Cardiac muscle cell (in vitro differentiated cells and primary cell): Measurements from ENCODE around the gene MKRN2. TPM values are rescaled to one million over a fixed set of nuclear protein-coding genes. Genes with fewer than 3 reads are reported as not detected.

Experiments used
- DNase-seq, 2 donors: peaks; one replicate each; pipeline versions ENCODE4 v3.0.0 to v3.0.0-alpha.2; 2010 to 2017; ENCODE audit warnings: low read depth in 1 of 2, low spot score in 1 of 2
- H3K27ac ChIP-seq: fragments of 200-600 bp; sonication (generic); 2 replicates; pipeline ENCODE4 v1.5.1; 2016
- H3K27me3 ChIP-seq: fragments of 200-600 bp; sonication (generic); 2 replicates; pipeline ENCODE4 v1.6.0; 2016; ENCODE audit warnings: control low read depth
- H3K36me3 ChIP-seq: fragments of 200-600 bp; sonication (generic); 2 replicates; pipeline ENCODE4 v1.5.1; 2016; ENCODE audit warnings: control low read depth
- H3K4me1 ChIP-seq: fragments of 200-600 bp; sonication (generic); 2 replicates; pipeline ENCODE4 v1.8.1; 2017; ENCODE audit warnings: low read depth, mild to moderate bottlenecking, mixed run types
- H3K4me3 ChIP-seq: fragments of 200-600 bp; sonication (generic); 2 replicates; pipeline ENCODE4 v1.5.1; 2016; ENCODE audit warnings: mild to moderate bottlenecking
- H3K9me3 ChIP-seq: fragments of 200-600 bp; sonication (generic); 2 replicates; pipeline ENCODE4 v1.5.1; 2017; ENCODE audit warnings: low read depth, mild to moderate bottlenecking, control low read depth
- polyA plus RNA-seq: library from polyadenylated mRNA; unstranded; fragments of >200 nt; fragmentation: Nextera tagmentation; extraction: Ambion mirVana; gene quantifications from 2 replicates; pipeline ENCODE4 v1.2.1, GENCODE V29; 2016
- total RNA-seq: library from RNA; depleted of rRNA; stranded (reverse); fragments of >200 nt; gene quantifications from 2 replicates; pipeline ENCODE4 v1.2.3, GENCODE V29; 2016
- TF ChIP-seq, protein P1 (sequence below): IDR thresholded peaks from 2 replicates; pipeline ENCODE4 v1.5.1; 2012; ENCODE audit warnings: low read depth, mild to moderate bottlenecking, low read length

The MKRN2 gene
- total and polyA plus RNA-seq, 2 experiments from 2014 or later: 44.7 to 51.5 TPM

DNA sequence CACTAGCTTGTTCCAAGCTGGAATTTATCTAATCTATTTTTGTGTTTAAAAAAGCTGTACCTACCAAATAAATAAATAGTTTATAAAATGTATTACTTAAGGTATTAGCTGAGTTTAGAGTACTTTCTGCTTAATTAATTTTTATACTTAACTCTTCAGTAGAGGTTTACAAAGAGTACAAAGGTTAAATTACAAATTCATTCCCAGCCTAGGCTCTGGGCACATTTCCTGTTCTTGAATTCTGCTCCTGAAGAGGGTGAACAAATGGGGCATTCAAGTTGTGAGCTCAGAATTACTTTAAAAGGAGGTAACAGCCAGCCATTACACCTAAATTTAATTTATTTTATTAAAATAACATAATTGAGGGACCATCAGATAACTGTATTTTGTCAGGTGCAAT, 26.4 kb downstream of the MKRN2 start:
- Histone ChIP-seq H3K4me1 (peaks cover 12% of the 10 kb centered on the region), H3K27me3 (no peaks in the 10 kb centered on the region), H3K9me3 (no peaks in the 10 kb centered on the region), H3K27ac (peak overlapping the region; percentile 70), H3K36me3 (peaks cover 59% of the 10 kb centered on the region), H3K4me3 (no peak overlapping the region)
- TF ChIP-seq, protein P1, sequence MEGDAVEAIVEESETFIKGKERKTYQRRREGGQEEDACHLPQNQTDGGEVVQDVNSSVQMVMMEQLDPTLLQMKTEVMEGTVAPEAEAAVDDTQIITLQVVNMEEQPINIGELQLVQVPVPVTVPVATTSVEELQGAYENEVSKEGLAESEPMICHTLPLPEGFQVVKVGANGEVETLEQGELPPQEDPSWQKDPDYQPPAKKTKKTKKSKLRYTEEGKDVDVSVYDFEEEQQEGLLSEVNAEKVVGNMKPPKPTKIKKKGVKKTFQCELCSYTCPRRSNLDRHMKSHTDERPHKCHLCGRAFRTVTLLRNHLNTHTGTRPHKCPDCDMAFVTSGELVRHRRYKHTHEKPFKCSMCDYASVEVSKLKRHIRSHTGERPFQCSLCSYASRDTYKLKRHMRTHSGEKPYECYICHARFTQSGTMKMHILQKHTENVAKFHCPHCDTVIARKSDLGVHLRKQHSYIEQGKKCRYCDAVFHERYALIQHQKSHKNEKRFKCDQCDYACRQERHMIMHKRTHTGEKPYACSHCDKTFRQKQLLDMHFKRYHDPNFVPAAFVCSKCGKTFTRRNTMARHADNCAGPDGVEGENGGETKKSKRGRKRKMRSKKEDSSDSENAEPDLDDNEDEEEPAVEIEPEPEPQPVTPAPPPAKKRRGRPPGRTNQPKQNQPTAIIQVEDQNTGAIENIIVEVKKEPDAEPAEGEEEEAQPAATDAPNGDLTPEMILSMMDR: no peak
- no peak for DNase-seq

DNA sequence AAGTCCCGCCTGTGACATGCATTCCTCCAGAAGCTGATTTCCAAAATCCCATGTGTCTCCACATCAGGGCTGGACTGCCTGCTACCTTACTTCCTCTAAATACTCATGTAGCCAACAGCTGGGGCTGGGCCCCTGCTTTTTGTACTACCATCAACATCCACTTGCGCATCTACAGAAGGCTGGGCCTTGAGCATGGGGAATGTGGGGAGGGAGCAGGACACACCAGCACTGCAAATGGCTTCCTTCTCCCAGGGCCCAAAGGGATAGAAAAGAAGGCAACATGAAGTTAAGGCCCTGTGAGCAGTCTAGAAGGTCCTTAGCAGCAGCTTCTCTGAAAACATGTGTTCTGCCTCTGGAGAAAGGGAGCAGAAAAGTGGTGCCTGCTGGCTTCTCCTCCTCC, 27.2 kb downstream of the MKRN2 start:
- Histone ChIP-seq H3K27ac (peak overlapping the region; percentile 70), H3K4me3 (no peak overlapping the region), H3K36me3 (peaks cover 65% of the 10 kb centered on the region), H3K9me3 (no peaks in the 10 kb centered on the region), H3K27me3 (no peaks in the 10 kb centered on the region), H3K4me1 (peaks cover 12% of the 10 kb centered on the region)
- TF ChIP-seq, protein P1: no peak
- DNase-seq: no peak

DNA sequence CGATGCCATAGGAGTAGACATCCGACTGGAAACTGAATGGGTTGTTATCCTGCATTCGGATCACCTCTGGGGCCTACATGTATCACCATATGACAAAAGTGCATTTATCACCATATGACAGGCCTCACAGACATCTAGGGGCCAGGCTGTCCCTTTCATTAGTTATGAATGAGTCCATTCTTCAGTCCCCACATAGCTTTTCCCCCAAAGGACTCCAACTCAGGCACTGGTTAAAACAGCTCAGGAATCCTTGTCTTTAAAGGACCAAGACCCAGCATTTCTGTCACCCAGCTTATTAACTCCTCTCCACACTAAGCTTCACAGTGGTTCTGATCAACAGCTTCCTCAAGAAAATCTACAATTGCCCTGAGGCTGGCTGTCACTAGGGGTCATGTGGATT, 28.3 kb downstream of the MKRN2 start:
- Histone ChIP-seq H3K27me3 (no peaks in the 10 kb centered on the region), H3K36me3 (peaks cover 69% of the 10 kb centered on the region), H3K27ac (peak overlapping the region; percentile 70), H3K4me3 (no peak overlapping the region), H3K9me3 (no peaks in the 10 kb centered on the region), H3K4me1 (peaks cover 12% of the 10 kb centered on the region)
- DNase-seq: no peak
- TF ChIP-seq, protein P1: no peak

DNA sequence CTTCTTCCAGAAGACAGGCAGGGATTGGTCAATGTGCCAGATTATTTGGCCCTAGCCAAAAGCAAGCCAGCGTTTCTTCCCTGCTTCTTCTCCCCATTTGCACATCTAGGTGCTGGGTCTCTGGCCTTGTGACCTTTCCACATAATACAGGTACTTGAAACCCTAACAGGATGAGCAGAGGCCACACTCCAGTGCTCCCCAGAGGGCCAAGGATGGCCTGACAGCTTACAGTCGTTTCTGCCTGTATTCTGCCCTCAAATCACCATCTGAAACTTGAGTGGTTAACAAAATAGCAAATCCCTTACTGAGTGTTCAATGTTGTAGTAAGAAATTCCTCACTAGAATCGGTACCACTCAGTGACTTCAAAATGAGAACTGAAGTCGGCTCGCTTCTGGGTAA, 29.1 kb downstream of the MKRN2 start:
- Histone ChIP-seq H3K36me3 (peaks cover 75% of the 10 kb centered on the region), H3K9me3 (no peaks in the 10 kb centered on the region), H3K27ac (peak overlapping the region; percentile 70), H3K4me1 (peaks cover 12% of the 10 kb centered on the region), H3K4me3 (no peak overlapping the region), H3K27me3 (no peaks in the 10 kb centered on the region)
- TF ChIP-seq, protein P1: no peak
- DNase-seq: no peak

DNA sequence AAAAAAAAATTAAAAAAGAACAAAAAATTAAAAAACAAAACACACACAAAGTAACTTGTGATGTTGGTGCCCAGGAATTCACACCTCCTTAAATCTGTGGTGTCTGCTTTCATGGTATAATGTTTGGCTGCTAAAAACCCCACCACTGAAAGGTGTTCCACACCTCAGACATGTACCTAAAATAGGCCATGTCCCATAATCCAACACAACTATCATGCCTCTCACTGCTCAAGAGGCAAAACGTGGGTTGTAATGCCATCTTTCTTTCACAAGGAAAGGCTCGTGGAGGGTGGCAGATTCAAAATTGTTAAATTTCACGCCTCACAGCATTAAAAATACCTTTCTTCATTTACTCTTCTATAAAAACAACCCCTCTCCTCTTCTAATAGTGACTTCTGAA, 29.5 kb downstream of the MKRN2 start:
- TF ChIP-seq, protein P1: no peak
- Histone ChIP-seq H3K27me3 (no peaks in the 10 kb centered on the region), H3K4me1 (peaks cover 12% of the 10 kb centered on the region), H3K4me3 (no peak overlapping the region), H3K9me3 (no peaks in the 10 kb centered on the region), H3K36me3 (peaks cover 78% of the 10 kb centered on the region), H3K27ac (peak overlapping the region; percentile 70)
- DNase-seq: no peak
